Stimulated activated naive CD4-positive, alpha-beta T cell (primary cell): Measurements from ENCODE around the gene ANKRD33.

Experiments used
- DNase-seq, 6 experiments: peaks; one replicate each; lab custom pipeline; 2025; lab: John Stamatoyannopoulos, UW

Gene ANKRD33

GRCh38 chr12:51887476-51888315 is at the start of gene ANKRD33:
Gene ANKRD33, plus strand, starts transcription at chr12:51888103. Its CDS starts 84 bp downstream, at chr12:51888187.
- DNase-seq: no peak

DNA sequence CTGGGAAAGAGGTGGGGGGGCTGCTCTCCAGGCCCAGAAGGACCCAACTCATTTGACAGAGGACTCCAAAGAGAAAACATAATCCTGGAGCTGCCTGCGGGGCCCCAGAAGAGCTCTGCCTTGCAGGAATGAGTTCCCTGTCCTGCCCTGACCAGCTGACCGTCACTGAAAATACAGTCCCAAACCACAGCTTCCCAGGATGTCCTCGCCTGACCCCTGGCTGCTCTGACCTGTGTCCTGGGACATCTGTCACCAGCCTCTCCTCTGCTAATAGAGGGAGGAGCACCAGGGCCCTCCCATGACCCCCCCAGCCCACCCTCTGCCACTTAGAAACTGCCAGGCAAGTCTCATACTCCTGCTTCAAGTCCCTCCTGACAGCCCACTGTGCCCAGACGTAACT is 49.1 kb upstream of the ANKRD33 start:
- DNase-seq: no peak

- DNase-seq: no peak
These were observed 48.5 kb upstream of the ANKRD33 start for GRCh38 chr12:51839310-51839947.

DNA sequence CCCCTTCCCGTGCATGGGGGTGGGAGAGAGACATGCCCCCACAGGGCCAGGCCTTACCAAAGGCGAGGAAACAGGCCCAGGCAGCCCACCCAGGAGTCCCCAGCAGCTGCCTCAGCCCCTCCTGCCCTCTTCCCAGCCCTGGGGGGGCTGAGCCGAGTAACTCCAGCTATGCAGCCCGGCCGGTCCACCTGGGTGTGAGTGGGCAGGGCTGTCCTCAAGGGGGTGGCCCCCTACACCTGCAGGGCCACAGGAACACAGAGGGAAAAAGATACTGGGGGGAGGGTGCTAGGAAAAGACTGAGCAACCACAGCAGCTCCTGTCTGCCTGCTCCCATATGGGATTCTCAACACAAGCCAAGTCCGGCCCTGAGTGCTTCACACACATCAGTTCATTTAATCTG is 46.9 kb upstream of the ANKRD33 start:
- no peak for DNase-seq

DNA sequence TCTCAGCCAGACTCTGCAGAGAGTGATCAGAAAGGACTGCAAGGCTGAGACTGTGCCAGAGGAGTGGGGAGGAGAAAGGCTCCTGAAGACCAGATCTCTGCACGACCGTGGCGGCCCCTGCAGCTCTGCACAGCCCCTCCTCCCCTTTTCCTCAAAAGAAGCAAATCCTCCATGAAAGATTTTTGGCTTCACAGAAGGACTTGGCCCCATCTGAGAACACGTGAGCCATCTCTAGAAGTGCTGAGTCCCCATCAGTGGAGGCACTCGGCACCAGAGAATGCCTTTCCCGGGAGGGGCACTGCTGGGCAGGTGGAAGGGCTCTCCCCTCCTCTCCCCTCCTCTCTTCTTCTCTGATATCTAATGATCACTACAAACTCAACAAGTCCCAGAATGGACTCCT is 46.2 kb upstream of the ANKRD33 start:
- no peak for DNase-seq

- DNase-seq: no peak
These were observed 43.0 kb upstream of the ANKRD33 start for GRCh38 chr12:51844854-51845253.

GRCh38 chr12:51845482-51845881 is 42.4 kb upstream of the ANKRD33 start:
- DNase-seq: no peak

- no peak for DNase-seq
These were observed 41.6 kb upstream of the ANKRD33 start for GRCh38 chr12:51846271-51846691.

DNA sequence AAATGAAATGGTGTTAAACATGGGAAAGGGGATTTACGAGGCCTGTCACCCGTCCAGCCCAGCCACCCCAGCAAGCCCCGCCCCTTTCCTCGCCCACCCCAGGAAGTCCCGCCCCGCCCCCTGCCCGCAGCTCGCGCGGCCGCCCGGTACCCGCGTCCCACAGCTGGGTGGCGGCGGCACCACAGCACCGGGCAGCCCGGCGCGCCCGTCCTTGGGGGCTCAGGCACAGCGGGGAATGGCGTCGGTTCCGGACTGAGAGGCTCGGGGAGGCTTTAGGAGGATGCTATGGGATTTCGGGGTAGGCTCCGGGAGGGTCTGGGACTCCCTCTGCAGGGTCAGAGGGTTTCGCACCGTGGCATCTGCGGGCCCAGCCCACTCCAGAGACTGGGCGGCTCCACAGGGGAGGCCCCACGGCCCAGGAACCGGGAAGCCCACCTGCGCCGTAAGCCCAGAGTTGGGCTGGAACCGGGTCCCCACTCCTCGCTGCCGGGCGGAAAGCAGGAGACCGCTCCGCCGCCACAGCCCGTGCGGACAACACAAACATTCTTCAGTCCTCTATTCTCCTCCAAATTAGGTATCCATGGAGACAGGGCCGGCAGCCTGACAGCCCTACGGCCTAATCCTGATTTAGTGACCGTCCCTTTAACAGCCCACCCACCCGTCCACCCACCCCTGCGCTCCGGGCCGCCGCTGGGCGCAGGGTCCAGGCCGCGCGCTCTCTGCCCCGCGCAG is 40.8 kb upstream of the ANKRD33 start:
- peak in 4 of 6 experiments; percentile 24 to 37 (median 31) for DNase-seq

GRCh38 chr12:51847643-51848325 is 40.1 kb upstream of the ANKRD33 start:
- DNase-seq: peak in 2 of 6 experiments; percentile 16 to 23

- DNase-seq: no peak
These were observed 39.6 kb upstream of the ANKRD33 start, which contains the start of gene FIGNL2 for GRCh38 chr12:51848326-51848727. Gene FIGNL2, minus strand, starts transcription at chr12:51848718. Its CDS starts 26,305 bp downstream, at chr12:51822413.

DNA sequence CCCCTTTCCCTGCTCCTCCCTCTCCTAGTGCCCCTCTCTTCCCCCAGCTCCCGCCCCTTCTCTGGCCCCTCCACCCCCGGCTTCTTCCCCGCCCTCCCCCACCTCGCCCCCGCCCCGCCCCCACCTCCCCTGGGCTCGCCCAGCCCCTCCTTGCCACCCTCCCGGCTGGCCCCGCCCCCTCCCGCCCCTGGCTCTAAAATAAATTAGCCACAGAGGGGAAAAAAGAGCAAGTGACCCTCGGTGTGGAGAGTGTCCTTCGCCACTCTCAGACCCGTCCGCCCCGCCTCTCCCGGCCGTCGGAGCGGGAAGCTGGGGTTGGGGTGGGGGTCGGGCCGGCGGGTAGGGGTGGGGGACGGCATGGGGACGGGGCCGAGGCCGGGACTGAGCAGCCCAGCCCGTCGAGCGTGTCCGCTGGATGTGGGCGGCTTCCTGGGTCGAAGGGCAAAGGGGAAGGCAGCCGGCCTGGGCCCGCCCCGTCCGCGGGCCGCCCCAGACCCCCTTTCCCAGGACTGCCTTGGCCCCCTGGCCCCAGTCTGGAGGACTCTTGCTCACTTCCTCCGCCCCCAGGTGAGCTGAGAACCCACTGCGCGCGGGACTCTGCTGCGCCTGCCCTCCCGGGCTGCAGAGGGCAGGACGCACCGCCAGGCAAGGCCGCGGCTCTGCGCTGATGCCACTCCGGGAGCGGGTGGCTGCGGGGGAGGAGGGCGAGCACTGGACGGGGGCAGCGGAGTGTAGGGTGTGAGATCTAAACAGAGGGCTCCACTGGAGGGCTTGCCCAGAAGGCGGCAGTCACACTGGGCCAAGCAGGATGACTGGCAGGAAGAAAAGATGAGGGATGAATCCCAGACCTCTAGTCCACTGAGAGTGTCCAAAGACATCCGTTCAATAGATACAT is 38.8 kb upstream of the ANKRD33 start:
- no peak for DNase-seq

DNA sequence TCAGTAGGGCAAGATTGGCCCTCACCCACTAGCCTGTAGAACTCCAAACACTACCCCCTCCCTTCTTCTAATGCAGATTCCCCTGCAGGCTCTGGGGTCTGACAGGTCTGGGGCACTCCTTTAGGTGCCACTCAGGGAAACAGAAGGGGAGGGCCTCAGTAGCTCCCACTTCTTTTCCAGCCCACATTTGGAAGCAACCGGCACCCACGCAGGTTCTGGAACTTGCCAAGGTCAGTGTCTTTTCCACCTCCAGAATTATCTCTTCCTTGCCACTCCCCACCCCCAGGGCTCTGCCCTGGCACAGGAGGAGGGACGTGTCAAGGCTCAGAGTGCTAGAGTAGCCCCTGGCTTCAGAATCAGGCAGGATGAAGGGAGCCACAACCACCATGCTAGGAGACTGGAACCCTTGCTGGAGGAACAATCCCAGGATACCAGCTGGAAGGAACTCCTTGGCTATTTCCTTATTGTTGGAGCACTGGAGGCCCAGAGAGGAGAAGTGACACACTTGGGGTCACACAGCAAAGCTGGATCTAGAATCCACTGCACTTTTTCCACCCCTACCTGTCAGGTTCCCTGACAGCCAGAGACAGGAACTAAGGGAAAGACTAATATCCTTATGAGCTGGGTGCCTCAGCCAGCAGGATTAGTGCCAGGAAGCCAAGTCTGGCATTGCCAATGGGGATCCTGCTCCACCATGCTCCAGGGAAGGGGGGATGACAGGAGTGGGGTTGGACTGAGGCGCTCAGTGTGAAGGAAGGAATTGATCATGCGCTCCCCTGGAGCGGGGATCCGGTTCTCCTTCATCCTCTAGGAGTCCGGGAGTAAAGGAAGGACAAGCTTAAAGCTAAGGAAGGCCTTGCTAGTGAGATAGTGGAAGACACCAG is 37.6 kb upstream of the ANKRD33 start:
- DNase-seq: no peak

- no peak for DNase-seq
These were observed 37.0 kb upstream of the ANKRD33 start for GRCh38 chr12:51850965-51851299.

DNA sequence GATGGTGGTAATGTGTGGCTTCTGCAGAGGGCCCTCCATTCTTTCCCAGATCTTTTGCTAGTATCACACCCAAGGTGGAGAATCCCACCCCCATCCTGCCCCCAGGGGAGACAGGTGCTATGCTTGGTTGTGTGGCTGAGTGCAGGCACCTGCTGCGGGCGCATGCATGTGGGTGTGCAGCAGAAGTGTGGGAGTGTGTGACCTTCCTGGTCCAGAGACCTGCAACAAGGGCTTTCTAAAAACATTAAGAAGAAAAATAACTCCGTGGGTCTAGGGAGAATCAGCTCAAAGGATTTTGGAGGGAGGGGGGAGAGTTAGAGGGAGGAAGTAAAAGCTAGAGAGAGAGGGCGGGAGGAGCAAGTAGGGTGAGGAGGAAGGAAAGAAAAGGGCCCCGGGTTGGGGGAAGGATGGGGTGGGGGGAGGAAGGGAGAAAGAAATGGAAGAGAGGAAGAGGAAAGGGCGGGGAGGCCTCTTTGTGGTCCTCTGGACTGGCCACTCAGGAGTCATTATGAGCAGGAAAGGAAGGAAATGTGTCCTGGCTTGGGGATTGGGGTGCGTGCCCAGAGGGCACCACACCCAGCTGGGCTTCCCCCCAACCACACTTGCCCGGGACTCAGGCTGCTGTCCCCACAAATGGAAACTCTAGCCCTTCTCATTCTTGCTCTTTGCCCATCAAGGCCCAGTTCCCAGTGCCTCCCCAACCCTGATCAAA is 36.3 kb upstream of the ANKRD33 start:
- DNase-seq: no peak

DNA sequence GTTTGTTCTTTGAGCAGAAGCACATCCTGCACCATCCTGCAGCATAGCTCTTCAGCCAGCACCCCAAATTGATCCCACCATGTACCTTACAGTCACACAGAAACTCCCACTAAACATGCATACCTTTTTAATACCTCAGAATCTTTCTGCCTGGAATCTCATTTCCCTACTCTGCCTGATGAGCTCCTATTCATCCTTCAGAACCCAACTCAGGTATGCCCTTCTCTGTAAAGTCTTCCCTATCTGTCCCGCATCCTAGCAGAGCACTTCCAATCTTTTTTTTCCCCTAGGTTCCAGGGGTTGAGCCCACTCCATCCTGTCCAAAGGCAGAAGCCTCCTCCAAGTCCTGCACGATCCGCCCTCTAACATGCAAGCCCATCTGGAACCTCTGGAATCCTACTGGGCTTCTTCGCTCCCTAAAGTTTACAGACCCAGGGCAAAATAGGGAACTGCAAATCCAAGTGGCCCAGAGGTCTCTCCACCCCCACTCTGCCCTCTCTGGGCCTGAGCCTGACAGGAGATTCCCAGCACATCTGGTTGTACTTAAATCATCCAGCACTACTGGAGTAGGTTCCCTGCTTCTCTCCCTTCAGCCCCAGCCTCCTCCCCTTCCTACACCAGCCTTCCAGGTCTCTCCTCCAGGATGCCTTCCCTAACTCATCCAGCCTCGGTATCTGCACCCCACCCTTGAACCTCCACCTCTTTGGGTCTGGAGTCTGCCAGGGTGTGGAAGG is 35.3 kb upstream of the ANKRD33 start:
- DNase-seq: no peak

DNA sequence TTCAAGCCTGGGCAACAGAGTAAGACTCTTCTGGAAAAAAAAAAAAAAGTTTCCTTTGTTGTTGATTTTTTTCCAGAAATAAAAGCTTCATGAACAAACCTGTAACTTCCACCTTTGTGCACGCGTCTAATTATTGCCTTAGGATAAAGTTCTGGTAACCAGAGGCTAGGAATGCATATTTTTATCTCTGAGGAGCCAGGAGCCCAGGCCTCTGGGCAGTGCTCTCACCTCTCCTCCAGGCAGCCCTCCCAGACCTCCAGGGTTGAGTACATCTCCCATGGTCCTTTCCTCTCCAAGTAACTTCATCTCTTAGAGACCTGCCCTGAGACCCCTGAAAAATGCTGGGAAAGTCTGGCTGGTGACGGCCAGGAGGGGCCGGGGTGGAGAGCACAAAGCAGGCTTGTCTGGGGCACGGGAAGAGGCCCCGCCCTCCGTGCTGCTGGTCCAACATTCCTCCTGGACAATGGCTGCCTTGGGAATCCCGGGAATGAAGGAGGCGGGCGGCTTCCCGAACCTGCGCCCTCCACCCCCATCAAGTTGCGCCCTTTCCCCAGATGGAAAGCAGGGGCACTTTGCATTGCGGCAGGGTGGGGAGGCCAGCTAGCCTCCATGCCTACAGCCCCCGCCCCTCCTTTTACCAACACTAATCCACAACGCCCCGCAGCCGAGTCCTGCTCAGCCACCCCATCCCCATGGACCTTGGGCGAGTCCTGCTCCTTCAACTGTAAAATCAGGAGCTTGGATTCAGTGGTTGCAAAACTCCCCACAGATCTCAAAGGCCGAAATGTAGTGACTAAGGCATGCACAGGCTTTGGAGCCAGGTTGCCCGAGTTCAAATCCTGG is 32.1 kb upstream of the ANKRD33 start:
- no peak for DNase-seq

- DNase-seq: no peak
These were observed 26.9 kb upstream of the ANKRD33 start for GRCh38 chr12:51860986-51861385.
